Medulla oblongata (tissue), 1 donor: Measurements from ENCODE around the gene GON7.
"Not testable (repeated sequence)": the region's sequence is repeated elsewhere in the genome, so short reads cannot be mapped to it uniquely, and the experiment has no call there.

ENCODE experiments used
- DNase-seq: peaks from one replicate; pipeline ENCODE4 v3.0.0-alpha.2; 2015; ENCODE audit errors: extremely low spot score

GON7 gene

DNA sequence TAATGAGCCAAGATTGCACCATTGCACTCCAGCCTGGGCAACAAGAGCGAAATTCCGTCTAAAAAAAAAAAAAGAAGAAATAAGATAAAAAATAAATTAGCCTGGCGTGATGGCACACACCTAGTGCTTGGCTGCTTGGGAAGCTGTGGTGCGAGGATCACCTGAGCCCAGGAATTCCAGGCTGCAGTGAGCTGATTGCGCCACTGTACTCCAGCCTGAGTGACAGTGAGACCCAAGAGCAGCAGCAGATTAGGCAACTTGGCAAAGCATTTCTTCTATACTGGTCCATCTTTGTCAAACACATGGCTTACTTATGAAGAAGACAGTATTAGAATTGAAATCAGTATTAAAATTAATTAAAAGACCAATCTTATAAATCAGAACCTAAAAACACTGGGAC, 6.3 kb downstream of the GON7 start:
- no peak for DNase-seq

DNA sequence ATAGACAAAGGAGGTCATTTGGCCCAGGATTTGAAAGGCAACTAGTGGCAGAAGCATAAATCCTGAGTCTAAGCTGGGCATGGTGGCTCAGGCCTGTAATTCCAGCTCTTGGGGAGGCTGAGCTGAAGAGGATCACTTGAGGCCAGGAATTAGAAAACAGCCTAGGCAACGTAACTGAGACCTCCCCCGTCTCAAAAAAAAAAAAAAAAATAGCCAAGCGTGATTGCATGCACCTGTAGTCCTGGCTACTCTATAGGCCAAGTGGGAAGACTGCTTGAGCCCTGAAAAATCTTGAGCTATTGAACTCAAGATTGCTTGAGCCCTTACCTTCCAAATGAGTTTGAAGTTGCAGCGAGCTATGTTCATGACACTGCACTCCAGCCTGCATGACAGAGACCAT, 7.8 kb downstream of the GON7 start:
- DNase-seq, result no peak

GRCh38 chr14:93195316-93195999, 11.4 kb downstream of the GON7 start:
- no peak for DNase-seq

DNA sequence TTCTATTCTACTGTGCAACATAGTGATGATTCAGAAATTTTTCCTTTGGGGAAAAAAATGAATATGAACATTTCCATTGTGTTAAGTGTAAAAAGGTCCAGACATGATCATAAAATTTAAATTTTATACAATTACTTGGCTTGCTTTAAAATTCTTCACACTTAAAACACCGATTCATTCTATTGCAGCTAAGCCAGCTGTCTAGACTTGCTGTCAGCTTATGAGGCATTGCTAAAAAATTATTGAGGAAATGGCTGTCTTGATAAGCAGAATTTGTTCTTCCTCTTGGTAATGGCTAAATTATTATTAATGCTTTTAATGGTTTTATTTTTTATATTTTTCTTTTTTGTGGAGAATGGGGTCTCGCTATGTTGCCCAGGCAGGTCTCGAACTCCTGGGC, 19.9 kb downstream of the GON7 start:
- no peak for DNase-seq

DNA sequence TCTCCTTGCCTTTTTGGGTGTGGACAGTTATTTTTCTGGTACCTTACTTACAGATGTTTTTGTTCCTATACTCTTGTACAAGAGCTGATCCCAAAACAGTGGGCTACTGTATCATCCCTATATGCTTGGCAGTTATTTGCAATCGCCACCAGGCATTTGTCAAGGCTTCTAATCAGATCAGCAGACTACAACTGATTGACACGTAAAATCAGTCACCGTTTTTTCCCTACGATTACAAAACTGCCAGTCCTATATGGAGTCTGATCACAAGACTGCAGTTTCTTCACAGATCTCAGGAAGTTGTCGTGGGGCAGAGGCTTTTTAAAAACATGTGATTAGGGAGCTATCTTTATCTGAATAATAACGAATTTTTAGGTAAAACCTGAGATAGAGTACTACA, 20.4 kb downstream of the GON7 start:
- peak; percentile 25 for DNase-seq

DNA sequence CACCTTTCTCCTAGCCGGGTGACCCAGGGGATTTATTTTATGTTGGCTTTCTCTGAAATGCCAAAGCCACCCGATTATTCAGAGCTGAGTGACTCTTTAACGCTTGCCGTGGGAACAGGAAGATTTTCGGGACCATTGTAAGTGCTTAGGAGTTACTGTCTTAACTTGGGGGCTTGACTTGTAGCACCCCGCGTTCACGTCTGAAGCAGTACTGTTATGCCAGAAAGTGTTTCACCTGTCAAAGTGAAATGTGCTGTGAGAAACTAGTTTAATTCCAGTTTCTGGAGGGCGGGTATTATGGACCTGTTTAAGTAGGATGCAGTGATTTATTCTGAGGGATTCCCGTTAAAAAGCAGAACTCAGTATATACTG, 21.5 kb downstream of the GON7 start:
- DNase-seq, result no peak

- DNase-seq, result peak; percentile 89
These were observed 22.2 kb downstream of the GON7 start, which contains the start of the genes LYSET and MOAP1 for GRCh38 chr14:93184391-93185348. Gene LYSET (plus strand): TSS chr14:93185317. CDS start chr14:93185406, 89 bp downstream. Gene MOAP1 (minus strand): TSS chr14:93184897. CDS start chr14:93184242, 655 bp downstream.

DNA sequence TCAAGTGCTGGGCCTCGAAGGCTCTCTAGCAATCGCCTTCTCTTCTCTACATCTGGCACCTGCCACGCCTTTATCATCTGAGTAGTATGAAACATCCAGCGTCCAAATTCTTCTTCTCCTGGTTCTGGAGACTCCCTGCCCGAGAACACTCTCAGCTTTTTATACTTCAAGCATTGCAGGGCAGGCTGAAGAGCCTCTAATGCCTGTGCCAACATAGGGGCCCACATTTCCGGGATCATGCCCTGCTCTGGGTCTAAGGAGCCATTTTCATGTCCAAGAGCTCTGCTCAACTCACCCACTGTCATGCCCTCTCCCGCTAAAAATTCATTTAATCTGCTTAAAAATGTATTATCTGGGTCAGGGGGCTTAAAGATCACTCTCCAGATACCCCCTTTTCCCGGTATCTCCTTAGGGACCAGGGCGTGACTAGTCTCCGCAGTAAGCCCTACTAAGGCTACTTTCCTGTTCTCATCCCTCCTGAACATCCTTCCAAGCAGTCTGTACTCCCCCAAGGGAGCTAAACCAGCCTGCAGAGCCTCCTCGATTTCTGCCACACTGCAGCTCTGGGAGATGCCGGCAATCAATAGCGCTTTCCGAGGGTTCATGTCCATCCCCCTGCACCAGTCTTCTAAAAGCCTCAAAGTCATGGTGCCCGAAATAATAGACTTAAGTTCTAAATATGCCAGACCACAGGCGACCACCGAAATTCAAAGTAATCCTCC, 23.1 kb downstream of the GON7 start:
- no peak for DNase-seq

DNA sequence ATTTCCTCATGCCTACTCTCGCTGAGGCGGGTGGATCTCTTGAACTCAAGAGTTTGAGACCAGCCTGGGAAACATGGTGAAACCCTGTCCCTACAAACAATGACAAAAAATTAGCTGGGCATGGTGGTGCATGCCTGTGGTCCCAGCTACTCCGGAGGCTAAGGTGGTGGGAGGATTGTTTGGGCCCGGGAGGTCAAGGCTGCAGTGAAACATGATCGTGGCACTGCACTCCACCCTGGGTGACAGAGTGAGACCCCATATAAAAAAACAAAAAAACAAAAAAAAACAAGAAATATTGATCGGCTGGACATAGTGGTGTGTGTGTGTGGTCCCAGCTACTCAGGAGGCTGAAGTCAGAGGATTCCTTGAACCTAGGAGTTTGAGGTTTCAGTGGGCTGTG, 31.4 kb downstream of the GON7 start:
- DNase-seq, result no peak

GRCh38 chr14:93174731-93175130, 32.1 kb downstream of the GON7 start:
- not testable (repeated sequence) for DNase-seq

- DNase-seq, result no peak
These were observed 32.9 kb downstream of the GON7 start for GRCh38 chr14:93173943-93174395.

DNA sequence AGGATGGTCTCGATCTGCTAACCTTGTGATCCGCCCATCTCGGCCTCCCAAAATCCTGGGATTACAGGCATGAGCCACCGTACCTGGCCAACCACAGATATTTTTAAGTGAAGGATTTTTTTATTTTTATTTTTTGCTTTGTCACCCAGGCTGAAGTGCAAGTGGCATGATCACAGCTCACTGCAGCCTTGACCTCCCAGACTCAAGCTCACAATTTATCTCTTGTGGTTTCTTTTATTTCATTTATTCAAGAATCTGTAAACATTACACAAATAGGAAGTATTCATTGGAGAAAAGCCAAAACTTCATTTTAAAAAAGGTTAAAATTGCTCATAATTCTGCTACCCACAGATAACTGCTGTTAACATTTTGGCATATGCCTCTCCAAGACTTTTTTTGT, 35.5 kb downstream of the GON7 start:
- no peak for DNase-seq

- not testable (repeated sequence) for DNase-seq
These were observed 36.7 kb downstream of the GON7 start for GRCh38 chr14:93170141-93170540.

DNA sequence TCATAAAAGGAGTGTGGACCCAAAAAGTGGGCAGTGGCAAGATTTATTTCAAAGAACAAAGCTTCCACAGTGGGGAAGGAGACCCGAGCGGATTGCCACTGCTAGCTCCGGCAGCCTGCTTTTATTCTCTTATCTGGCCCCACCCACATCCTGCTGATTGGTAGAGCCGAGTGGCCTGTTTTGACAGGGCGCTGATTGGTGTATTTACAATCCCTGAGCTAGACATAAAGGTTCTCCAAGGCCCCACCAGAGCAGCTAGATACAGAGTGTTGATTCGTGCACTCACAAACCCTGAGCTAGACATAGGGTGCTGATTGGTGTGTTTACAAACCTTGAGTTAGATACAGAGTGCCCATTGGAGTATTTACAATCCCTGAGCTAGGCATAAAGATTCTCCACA, 37.2 kb downstream of the GON7 start:
- DNase-seq, result not testable (repeated sequence)

DNA sequence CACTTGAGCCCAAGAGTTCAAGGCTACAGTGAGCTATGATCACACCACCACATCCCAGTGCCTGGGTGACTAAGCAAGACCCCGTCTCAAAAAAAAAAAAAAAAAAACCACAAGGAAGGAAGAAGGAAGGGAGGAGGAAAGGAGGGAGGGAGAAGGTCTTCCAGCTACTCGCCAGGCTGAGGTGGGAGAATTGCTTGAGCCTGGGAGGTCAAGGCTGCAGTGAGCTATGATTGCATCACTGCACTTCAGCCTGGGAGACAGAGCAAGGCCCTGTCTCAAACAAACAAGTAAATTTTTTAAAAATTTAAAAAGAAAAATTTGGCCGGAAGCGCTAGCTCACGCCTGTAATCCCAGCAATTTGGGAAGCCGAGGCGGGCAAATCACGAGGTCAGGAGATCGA, 38.3 kb downstream of the GON7 start:
- DNase-seq, result not testable (repeated sequence)

- DNase-seq, result not testable (repeated sequence)
These were observed 41.3 kb downstream of the GON7 start for GRCh38 chr14:93165271-93166265.

- no peak for DNase-seq
These were observed 43.3 kb downstream of the GON7 start for GRCh38 chr14:93163564-93163963.

DNA sequence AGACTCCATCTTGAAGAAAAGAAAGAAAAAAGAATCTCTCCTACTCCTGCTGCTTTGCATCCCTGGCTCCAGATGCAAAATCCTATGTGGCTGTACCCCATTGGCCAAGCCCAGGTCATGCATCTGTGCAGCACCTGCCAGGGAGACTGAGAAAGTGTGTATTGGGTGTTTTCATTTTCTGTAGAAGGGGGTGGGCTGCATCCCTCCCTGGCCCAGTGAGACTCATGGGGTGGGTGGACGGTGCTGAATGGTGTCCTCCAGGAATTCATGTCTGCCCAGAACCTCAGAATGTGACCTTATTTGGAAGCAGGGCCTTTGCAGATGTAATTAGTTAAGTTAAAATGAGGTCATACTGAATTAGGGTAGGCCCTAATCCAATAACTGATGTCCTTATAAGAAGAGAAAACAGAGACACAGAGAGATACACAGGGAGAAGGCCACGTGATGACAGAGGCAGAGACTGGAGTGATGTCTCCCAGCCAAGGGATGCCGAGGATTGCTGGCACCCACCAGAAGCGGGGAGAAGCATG, 45.4 kb downstream of the GON7 start:
- DNase-seq, result no peak

DNA sequence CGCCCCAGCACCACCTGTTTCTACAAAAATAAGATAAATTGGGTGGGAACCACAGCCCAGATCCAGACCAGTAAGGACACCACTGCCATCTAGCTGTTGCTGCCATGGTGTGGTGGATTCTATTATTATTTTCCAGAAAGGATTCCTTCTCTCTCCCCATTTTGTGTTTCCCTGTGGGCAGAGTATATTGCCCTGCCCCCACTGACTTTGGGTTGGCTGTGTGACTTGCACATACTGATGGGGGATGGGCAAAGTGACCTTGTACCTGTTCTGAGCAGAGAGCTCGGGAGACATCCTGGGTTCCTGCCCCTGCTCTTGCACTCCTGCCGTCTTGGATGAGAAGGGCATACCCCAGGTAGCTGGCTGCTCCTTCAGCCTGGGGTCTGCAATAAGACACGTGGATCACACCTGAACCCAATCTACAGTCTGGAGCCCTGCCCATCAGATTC, 46.5 kb downstream of the GON7 start:
- no peak for DNase-seq

DNA sequence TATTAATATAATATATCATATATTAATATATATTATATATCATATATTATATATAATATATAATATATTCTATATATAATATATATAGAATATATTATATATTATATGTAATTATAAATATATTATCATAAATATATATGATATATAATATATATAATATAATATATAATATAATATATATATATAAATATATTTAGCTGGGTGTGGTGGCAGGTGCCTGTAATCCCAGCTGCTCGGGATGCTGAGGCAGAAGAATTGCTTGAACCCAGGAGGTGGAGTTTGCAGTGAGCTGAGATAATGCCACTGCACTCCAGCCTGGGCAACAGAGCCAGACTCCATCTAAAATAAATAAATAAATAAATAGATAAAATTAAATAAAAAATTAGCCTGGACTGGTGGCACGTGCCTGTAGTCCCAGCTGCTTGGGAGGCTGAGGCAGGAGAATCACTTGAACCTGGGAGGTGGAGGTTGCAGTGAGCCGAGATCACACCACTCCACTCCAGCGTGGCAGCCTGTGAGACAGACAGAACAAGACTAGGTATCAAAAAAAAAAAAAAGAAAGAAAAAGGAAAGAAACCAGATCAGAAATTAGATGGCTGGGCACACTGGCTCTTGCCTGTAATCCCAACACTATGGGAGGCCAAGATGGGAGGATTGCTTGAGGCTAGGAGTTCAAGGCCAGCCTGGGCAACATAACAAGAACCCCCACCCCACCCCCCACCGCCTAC, 47.1 kb downstream of the GON7 start:
- not testable (repeated sequence) for DNase-seq
